NCI-H1417 treated with DMSO at 0.1 percent for 48 hours (cell line): ENCODE results near the gene CRISPLD2.

Experiments
- DNase-seq: peaks from one replicate; lab custom pipeline; 2025; lab: John Stamatoyannopoulos, UW

Gene CRISPLD2

DNA sequence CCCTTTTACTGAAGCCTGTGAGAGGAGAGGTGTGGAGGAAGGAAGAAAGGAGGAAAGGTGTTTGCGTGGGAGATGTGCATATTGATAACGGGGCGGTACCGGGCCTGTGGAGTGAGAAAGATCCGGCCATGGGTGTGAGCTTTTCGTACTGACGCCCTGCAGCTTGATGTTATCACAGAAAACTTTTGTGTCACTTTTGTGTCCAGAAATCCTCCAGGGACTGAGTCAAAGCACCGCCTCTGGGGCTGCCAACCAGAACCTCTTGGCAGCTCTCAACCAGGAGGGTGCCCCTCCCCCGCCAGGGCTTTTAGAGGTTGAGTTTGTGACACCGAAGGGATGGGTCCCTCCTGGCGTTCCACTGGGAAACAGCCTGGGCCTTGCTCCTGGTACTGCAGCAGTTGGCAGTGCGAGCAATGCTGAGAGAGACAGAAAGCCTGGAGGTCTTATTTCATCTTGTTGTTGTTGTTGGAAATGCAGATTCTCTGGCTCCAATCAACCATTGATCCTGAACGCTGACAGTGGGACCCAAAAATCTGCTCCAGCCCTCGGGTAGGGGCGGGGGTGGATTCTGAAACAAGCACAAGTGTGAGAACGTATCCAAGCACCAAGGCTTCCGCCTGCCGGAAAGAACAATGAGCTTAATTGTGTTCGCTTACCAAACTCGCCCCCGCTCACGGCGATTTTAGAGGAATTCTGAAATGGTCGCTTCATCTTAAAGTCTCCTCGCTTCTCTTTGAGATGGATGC, 65.0 kb downstream of the CRISPLD2 start:
- DNase-seq, result no peak

DNA sequence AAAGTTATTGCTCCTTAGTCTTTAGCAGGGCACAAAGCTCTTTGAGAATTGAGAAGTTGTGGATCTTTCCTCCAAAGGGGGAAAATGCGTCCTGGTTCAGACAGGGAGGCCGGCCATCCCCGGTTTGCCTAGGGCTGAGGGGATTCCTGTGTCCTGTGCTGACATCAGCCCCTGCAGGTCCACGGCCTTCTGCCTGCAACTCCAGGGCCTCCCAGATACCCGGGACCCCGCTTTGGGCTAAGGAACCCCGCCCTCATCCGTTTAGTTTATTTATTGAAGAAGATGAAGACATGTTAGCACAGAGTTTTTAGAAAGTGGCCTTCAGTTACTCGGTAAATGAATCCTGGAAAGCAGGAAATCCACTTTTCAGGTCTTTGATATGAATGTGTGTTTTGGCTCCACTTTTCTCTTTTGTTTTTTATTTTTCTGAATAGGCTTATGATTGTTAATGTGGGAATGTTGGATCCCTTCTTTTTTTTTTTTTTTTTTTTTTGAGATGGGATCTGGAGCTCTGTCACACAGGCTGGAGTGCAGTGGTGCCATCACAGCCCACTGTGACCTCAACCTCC, 65.6 kb downstream of the CRISPLD2 start:
- no peak for DNase-seq

- DNase-seq, result no peak
These were observed 66.8 kb downstream of the CRISPLD2 start for GRCh38 chr16:84886497-84887090.

DNA sequence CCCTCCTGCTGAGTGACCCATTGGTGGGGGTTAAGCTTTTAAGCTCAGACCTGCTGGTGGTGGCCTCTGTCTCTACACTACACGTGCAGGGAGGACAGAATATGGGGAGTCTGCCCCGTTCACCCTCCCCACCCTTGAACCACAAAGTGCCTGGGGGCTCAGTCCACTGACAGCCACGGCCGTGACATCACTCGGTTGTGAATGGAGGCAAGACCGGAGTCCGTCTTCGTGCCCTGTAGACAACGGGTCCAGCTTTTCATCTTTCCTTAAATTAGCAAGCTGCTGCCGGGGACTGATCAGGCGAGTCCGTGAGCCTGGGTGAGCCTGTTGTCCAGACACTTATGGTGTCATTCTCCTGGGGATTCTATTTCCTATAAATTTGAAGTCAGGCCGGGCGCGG, 67.4 kb downstream of the CRISPLD2 start:
- no peak for DNase-seq

DNA sequence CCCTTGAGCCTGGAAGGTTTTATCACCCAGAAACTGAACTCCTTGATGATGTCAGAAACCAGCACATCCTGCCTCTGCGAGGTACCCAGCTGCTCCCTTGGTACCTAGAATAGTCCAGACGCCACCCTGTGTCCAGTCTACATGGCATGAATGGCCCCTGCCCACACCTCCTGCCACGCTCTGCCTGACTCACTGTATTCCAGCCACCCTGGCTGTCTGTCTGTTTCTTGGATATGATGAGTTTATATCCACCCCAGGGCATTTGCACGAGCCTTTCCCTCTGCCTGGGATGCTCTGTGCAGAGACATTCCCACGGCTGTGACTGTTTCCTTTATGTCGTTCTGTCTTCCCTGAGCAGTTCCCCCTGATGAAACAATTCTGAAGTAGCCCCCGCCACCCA, 68.7 kb downstream of the CRISPLD2 start:
- DNase-seq, result no peak

- no peak for DNase-seq
These were observed 69.3 kb downstream of the CRISPLD2 start for GRCh38 chr16:84889066-84889465.

- DNase-seq, result no peak
These were observed 70.6 kb downstream of the CRISPLD2 start for GRCh38 chr16:84890427-84890826.

GRCh38 chr16:84891149-84891795, 71.5 kb downstream of the CRISPLD2 start:
- no peak for DNase-seq

DNA sequence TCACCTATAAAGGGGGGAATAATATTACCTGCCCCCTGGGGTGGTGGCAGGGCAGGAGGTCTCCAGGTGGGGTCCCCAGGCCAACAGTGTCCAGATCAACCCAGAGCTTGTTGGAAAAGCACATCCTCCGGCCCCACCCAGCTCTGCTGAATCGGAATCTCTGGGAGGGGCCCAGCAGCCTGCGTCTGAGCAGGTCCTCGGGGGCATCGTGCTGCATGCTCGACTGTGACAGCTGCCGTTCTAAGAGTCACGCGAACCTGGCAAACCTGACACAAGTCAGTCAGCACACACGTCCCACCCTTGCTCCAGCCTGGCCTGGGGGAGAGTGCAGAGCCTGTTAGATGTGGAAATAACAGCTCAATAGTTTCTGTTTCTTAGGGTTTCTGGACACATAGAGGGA, 72.3 kb downstream of the CRISPLD2 start:
- no peak for DNase-seq

GRCh38 chr16:84893467-84893848, 73.7 kb downstream of the CRISPLD2 start:
- no peak for DNase-seq

- DNase-seq, result no peak
These were observed 74.2 kb downstream of the CRISPLD2 start for GRCh38 chr16:84893849-84894599.

GRCh38 chr16:84895016-84895415, 75.2 kb downstream of the CRISPLD2 start:
- DNase-seq, result no peak

DNA sequence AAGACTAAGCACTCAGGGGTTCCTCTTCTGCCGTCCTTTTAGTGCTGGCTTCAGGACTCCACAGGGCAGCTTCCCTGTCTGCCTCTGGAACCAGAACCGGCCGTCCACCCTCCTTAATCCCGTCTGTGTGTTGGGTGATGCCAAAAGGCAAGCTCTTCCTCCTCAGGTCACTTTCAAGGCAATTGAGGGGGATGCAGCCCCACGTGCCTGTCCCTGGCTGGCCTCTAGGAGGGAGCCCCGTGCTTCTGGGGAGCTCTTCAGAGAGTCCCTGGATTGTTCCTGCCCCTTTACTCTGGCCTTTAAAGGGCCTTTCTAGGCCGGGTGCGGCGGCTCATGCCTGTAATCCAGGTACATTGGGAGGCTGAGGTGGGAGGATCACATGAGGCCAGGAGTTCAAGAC, 77.1 kb downstream of the CRISPLD2 start:
- no peak for DNase-seq

DNA sequence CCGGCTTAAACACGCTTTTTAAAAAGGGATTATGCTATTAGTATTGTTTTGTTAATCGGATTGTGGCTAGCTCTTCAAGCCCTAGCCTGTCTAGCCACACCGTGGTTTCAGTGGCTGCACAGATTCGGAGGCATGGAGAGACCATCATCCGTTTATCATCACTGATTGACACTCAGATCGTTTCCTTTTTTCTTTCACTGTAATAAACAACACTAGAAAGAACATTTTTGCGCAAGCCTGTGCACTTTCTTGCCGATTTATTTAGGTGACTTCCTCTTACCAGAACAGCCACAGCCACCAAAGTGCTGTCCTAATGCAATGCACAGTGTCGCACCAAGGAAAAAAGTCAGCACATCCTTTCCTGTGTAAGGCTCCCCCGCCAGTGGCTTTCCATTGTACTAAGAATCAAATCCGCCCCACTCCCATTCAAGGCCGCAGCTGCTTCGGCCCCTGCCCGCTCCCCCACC, 78.2 kb downstream of the CRISPLD2 start:
- DNase-seq, result no peak

DNA sequence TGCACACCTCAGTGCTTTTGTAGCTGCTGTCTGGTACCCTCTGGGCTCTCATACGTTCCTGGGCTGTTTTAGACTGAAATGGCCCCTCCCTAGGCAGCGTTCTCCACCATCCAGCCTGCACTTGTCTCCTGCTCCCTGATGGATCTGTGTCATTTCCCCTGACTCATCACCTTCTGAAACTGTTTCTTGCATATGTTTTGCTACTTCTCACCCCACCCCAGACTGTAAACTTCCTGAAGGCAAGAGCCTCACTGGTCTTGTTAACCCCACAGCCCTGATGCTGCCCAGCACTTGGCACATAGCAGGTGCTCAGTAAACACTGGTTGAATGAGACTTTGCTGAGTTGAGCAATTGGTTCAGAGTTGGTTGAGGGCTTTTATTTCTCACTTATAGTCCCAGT, 78.7 kb downstream of the CRISPLD2 start:
- no peak for DNase-seq

GRCh38 chr16:84899414-84899813, 79.6 kb downstream of the CRISPLD2 start:
- no peak for DNase-seq

GRCh38 chr16:84905965-84906460, 86.2 kb downstream of the CRISPLD2 start:
- DNase-seq, result no peak

GRCh38 chr16:84907051-84907450, 87.3 kb downstream of the CRISPLD2 start:
- DNase-seq, result no peak

GRCh38 chr16:84907575-84907974, 87.8 kb downstream of the CRISPLD2 start:
- no peak for DNase-seq

GRCh38 chr16:84909476-84910085, 89.8 kb downstream of the CRISPLD2 start:
- no peak for DNase-seq

- no peak for DNase-seq
These were observed 91.9 kb downstream of the CRISPLD2 start for GRCh38 chr16:84911486-84912216.
